Right lung (tissue), 10 donors: ENCODE results near the gene ACSS3. TPM values are rescaled to one million over a fixed set of nuclear protein-coding genes. Genes with fewer than 3 reads are reported as not detected.
"Not testable (repeated sequence)": the region's sequence is repeated elsewhere in the genome, so short reads cannot be mapped to it uniquely, and the experiment has no call there.

Source experiments
- DNase-seq, 2 donors: peaks; one replicate each; pipeline ENCODE4 v3.0.0-alpha.2; 2013
- long read RNA-seq, 8 donors: transcript quantifications; one replicate each; lab custom pipeline, GENCODE V29; 2026
- polyA plus RNA-seq, 5 donors: library from polyadenylated mRNA; unstranded; fragments of 120-200 nt; gene quantifications; one replicate each; pipeline versions ENCODE4 v1.2.1 to v1.2.3, GENCODE V29; 2013; ENCODE audit warnings: inconsistent platforms in 1 of 5, low replicate concordance in 1 of 5; ENCODE audit not compliant: insufficient read length in 5 of 5, insufficient read depth in 1 of 5

The ACSS3 gene, protein sequence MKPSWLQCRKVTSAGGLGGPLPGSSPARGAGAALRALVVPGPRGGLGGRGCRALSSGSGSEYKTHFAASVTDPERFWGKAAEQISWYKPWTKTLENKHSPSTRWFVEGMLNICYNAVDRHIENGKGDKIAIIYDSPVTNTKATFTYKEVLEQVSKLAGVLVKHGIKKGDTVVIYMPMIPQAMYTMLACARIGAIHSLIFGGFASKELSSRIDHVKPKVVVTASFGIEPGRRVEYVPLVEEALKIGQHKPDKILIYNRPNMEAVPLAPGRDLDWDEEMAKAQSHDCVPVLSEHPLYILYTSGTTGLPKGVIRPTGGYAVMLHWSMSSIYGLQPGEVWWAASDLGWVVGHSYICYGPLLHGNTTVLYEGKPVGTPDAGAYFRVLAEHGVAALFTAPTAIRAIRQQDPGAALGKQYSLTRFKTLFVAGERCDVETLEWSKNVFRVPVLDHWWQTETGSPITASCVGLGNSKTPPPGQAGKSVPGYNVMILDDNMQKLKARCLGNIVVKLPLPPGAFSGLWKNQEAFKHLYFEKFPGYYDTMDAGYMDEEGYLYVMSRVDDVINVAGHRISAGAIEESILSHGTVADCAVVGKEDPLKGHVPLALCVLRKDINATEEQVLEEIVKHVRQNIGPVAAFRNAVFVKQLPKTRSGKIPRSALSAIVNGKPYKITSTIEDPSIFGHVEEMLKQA
- polyA plus RNA-seq: 10 to 100 TPM; 16.6 to 39.4 (median 33.6) TPM
- long read RNA-seq, donor 1, full-length matches to known transcripts: 13 of 13 reads
- long read RNA-seq, donor 1, partial matches to known transcripts: 0 of 13 reads
- long read RNA-seq, donor 1, other reads (novel, unspliced or antisense): 0 of 13 reads
- long read RNA-seq, donor 2, full-length matches to known transcripts: 4 of 4 reads
- long read RNA-seq, donor 2, partial matches to known transcripts: 0 of 4 reads
- long read RNA-seq, donor 2, other reads (novel, unspliced or antisense): 0 of 4 reads
- long read RNA-seq, donor 3, full-length matches to known transcripts: 7 of 7 reads
- long read RNA-seq, donor 3, partial matches to known transcripts: 0 of 7 reads
- long read RNA-seq, donor 3, other reads (novel, unspliced or antisense): 0 of 7 reads
- long read RNA-seq, donor 4, partial matches to known transcripts: 0 of 1 reads
- long read RNA-seq, donor 4, other reads (novel, unspliced or antisense): 0 of 1 reads
- long read RNA-seq, donor 5, full-length matches to known transcripts: 8 of 8 reads
- long read RNA-seq, donor 5, partial matches to known transcripts: 0 of 8 reads
- long read RNA-seq, donor 5, other reads (novel, unspliced or antisense): 0 of 8 reads
- long read RNA-seq, donor 6, full-length matches to known transcripts: 5 of 5 reads
- long read RNA-seq, donor 6, partial matches to known transcripts: 0 of 5 reads
- long read RNA-seq, donor 6, other reads (novel, unspliced or antisense): 0 of 5 reads
- long read RNA-seq, donor 7, full-length matches to known transcripts: 6 of 6 reads
- long read RNA-seq, donor 7, partial matches to known transcripts: 0 of 6 reads
- long read RNA-seq, donor 7, other reads (novel, unspliced or antisense): 0 of 6 reads
- long read RNA-seq, donor 8, full-length matches to known transcripts: 3 of 3 reads
- long read RNA-seq, donor 8, partial matches to known transcripts: 0 of 3 reads
- long read RNA-seq, donor 8, other reads (novel, unspliced or antisense): 0 of 3 reads

DNA sequence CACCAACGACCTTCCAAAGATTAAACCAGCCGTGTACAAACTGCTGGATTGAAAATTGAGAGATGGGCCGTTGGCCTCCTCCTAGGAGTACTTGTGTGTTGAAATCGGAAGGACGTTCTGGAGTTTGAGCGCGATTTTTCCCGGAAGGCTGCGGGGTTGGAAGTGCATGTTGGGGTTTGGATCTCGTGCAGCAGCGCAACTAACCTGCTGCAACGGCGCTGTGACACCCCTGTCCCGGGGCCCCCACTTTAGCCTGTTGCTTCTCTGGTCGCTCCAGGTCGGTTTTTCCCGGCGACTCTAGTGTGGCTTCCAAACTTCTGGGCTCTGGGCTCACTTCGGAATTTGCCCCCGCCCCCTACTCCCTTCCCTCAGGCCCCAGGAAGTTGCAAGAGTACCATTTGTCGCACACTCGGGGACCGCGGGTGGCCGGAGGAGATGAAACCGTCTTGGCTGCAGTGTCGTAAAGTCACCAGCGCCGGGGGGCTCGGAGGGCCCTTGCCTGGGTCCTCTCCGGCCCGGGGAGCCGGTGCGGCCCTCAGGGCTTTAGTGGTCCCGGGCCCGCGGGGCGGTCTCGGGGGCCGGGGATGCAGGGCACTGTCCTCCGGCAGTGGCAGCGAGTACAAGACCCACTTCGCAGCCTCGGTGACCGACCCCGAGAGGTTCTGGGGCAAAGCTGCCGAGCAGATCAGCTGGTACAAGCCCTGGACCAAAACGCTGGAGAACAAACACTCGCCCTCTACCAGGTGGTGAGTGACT is at the start of gene ACSS3:
Gene ACSS3 (plus strand): TSS at position 394 of the 756 bp plus-strand sequence. CDS start 42 bp downstream, at position 436.
- peak; percentile 68 to 73 for DNase-seq

GRCh38 chr12:81034926-81035325 is 43.0 kb upstream of the ACSS3 start:
- no peak for DNase-seq

GRCh38 chr12:81039231-81039630 is 38.6 kb upstream of the ACSS3 start:
- DNase-seq: no peak

DNA sequence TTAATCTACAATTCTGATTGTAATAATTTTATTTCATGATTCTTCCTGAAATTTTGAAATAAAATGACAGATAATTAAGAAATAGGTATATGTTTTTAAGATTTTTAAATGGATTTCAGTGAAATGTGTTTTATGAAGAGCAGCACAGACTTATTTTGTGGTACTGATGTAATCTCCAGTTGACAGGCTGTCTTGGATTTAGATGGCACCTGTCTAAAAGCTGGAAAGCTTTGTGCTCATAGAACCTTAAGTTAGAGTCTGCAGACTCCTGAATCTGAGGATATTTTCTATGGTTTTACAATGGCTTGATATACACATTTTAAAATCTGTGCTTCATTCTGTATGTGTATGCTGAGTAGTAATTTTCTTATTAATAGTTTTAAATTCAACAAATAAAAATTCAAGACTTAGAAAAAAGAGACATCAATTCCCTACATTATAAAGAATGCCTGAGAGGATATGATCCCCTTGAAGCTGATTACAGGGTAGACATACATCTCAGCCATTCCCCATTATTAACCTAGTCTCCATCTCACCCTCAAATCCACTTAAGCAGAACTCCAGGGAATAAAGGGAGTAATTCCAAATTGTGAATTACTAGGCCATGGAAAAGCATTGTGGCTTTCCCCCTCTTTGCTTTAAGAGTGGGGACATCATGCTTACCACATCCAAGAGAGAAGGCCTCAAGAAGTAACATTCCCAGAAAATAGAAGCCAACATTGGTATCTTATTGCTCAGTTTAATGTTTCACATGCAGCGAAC is 33.7 kb upstream of the ACSS3 start:
- DNase-seq: no peak

GRCh38 chr12:81064971-81065370 is 12.9 kb upstream of the ACSS3 start:
- not testable (repeated sequence) for DNase-seq

DNA sequence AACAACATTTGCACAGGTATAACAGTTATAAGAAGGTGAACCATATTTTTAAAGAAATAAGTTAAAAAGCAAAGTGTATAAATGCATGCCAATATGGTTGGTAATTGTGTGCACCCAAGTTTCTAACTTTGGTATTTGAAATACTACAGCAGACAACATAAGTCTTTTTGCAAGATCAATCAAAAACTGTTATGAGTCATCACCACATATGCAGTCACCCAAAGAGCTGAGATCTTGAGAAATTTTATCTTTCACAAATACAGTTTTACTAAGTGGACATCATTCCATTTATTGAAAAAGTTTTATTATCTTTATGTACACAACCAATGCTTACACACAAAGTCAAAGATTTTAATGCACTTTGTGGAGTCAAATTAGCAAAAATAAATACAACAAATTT is 7.0 kb upstream of the ACSS3 start:
- no peak for DNase-seq

- DNase-seq: no peak
Measured at GRCh38 chr12:81075539-81075938, 2.3 kb upstream of the ACSS3 start.

- DNase-seq: peak in 1 of 2 donors; percentile 52
Measured at GRCh38 chr12:81077329-81077685, 572 bp upstream of the ACSS3 start.

- DNase-seq: peak in 1 of 2 donors; percentile 48
Measured at GRCh38 chr12:81078469-81079196, 754 bp downstream of the ACSS3 start.

DNA sequence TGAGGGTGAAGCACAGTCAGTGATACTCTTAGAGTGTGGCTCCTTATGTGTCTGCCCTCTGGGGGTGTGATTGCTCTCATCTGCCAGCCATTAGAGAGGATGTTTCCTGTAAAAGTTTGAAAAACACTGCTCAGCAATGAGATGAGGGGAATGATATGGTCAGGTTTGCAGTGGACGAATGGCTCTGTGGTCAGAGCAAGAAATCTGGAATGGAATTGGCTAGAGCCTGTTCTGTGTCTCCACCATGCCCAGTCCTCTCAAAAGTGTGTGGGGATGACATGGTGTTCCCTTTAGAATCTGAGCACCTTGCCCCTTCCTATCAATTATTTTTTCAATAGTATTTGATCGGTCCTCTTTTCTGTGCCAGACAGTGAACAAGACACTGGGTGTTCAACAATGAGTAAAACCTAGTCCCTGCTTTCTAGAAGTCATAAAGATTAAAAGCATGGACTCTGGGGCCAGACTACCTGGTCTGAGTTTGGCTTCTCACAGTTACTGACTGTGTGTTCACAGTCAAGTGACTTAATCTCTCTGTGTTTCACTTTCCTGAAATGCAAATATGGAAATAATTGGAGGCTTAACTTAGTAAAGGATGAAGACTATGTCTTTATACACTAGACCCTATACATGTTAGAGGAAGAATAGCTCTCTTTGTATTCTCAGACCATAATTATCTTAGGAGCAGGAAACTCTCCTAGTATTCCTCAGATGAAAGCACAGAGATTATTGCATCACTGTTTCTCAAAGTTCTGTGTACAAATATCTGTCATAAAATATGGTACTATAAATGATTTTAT is 1.6 kb downstream of the ACSS3 start:
- DNase-seq: no peak

GRCh38 chr12:81080431-81080983 is 2.6 kb downstream of the ACSS3 start:
- DNase-seq: peak in 1 of 2 donors; percentile 22

DNA sequence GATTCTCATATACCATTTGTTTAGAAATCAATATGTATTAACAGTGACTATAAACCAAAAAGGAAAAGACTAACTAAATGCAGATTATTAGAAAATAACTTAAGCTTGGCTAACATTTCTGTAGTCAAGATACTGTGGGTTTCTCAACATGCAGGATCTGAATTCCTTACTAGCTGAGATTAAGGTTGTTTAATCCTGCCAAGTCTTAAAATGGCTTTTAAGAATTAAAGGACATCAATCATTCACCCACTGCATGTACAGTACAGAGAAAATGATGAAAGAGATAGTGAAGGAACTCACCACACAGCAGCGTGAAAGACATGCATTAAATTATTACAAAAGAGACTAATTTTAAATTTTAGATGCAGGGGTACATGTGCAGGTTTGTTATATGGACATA is 3.8 kb downstream of the ACSS3 start:
- DNase-seq: no peak

DNA sequence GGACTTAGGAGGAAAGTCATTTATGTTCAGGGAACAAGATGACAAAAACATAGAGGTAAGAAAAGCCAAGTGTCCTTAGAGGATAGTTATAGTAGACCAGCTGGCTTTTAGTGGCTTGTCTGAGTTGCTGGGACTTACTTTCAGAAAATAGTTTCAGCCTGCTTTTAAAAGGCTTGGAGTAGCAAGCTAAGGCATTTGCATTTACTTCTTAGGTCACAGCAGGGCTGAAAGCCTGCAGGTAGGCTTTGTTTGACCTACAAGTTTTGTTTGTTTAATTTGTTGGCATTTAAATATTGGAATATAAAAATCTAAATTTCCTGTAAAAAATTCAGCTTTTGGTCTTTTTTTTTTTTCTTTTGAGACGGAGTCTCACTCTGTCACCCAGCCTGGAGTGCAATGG is 5.1 kb downstream of the ACSS3 start:
- no peak for DNase-seq

DNA sequence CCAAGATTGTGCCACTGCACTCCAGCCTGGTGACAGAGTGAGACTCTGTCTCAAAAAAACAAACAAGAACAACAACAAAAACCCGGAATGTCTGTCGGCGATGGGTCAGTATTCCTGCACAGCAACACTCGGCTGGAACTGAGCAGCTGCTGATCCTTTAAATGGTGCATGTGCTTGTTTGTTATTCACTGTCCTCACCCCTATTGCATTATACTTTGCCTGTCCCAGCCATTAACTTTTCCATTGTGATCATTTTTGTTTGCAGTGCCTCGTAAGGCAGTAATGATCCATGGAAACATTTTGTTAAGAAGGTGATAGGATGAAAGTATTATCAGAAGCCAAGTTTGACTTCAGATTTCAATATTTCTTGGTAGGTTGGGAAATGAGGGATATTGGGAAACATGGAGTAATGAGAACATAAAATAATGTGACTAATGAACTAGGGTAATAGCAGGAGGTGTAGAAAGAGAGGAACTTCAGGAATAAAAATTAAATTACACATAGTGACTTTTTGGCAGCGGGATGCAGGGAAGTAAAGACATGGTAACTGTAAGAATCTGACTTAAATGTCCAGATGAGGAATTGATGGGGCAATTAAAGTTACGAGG is 6.1 kb downstream of the ACSS3 start:
- DNase-seq: no peak

DNA sequence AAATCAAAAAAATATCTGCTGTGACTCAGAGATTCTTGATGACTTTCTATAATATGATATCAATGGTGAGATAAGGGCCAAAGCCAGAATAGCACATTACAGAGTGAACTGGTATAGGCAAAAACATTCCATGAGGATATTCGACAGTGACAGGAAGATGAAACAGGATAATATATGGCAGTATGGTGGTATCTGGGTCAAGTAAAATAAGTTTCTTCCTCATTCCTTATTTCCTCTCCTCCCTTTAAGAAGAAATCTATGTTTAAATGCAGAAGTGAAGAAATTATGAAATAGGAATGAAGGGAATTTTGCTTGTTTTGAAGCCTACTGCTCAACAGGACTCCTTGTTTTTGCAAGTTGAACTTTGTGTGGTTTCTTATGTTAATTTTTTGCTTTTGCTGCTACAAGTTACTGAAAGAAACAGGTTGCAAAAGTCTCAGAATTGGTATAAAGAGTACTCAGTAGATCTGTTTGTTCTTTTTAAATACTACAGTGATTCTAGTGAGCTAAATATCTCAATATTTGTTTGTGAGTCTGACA is 7.0 kb downstream of the ACSS3 start:
- no peak for DNase-seq

GRCh38 chr12:81085832-81086231 is 8.0 kb downstream of the ACSS3 start:
- no peak for DNase-seq

GRCh38 chr12:81086342-81086741 is 8.5 kb downstream of the ACSS3 start:
- no peak for DNase-seq
